SK-N-SH treated with all-trans-retinoic acid at 6 μM for 48 hours (cell line): Measurements from ENCODE around the gene FOXJ3.

Experiments used
- ATAC-seq: fragments of 200-7000 bp; cut with Tn5 transposase; 3 replicates; pipeline ENCODE4 v1.9.1; 2020; ENCODE audit warnings: mild to moderate bottlenecking, moderate library complexity
- ARNTL ChIP-seq: fragments of 450-650 bp; formaldehyde crosslinking; IDR thresholded peaks from 2 replicates; pipeline ENCODE4 v1.5.0; 2020; ENCODE audit warnings: low read depth, mild to moderate bottlenecking, moderate library complexity, borderline replicate concordance
- BACH2 ChIP-seq: fragments of 250-450 bp; sonication (Bioruptor Pico); IDR thresholded peaks from 2 replicates; pipeline ENCODE4 v1.9.0; 2021; ENCODE audit warnings: mild to moderate bottlenecking, borderline replicate concordance
- CREB5 ChIP-seq: fragments of 250-450 bp; sonication (Bioruptor Pico); IDR thresholded peaks from 2 replicates; pipeline ENCODE4 v1.5.1; 2020; ENCODE audit warnings: low read depth, mild to moderate bottlenecking, moderate library complexity
- CSDC2 ChIP-seq: fragments of 250-450 bp; sonication (Bioruptor Pico); IDR thresholded peaks from 2 replicates; pipeline ENCODE4 v1.5.0; 2020; ENCODE audit warnings: mild to moderate bottlenecking, moderate library complexity
- CSRNP3 ChIP-seq: fragments of 250-450 bp; sonication (Bioruptor Pico); IDR thresholded peaks from 2 replicates; pipeline ENCODE4 v1.5.1; 2021; ENCODE audit warnings: mild to moderate bottlenecking, moderate library complexity
- ESRRG ChIP-seq: fragments of 250-450 bp; sonication (Bioruptor Pico); IDR thresholded peaks from 2 replicates; pipeline ENCODE4 v1.6.1; 2021; ENCODE audit warnings: mild to moderate bottlenecking
- GLIS3 ChIP-seq: fragments of 250-450 bp; sonication (Bioruptor Pico); IDR thresholded peaks from 2 replicates; pipeline ENCODE4 v1.5.0; 2020; ENCODE audit warnings: mild to moderate bottlenecking, moderate library complexity
- ISL1 ChIP-seq: fragments of 250-450 bp; sonication (Bioruptor Pico); IDR thresholded peaks from 2 replicates; pipeline ENCODE4 v2.1.2; 2022; ENCODE audit warnings: mild to moderate bottlenecking, moderate library complexity
- OSR1 ChIP-seq: fragments of 250-450 bp; sonication (Bioruptor Pico); IDR thresholded peaks from 2 replicates; pipeline ENCODE4 v1.8.0; 2022; ENCODE audit warnings: moderate library complexity, mild to moderate bottlenecking, inconsistent platforms
- POU6F1 ChIP-seq: fragments of 250-450 bp; sonication (Bioruptor Pico); IDR thresholded peaks from 2 replicates; pipeline ENCODE4 v1.8.0; 2021; ENCODE audit warnings: low read depth, mild to moderate bottlenecking, moderate library complexity, borderline replicate concordance
- PPARA ChIP-seq: fragments of 250-450 bp; sonication (Bioruptor Pico); IDR thresholded peaks from 2 replicates; pipeline ENCODE4 v1.5.0; 2020; ENCODE audit warnings: mild to moderate bottlenecking, borderline replicate concordance
- RARB ChIP-seq: fragments of 250-450 bp; sonication (Bioruptor Pico); IDR thresholded peaks from 2 replicates; pipeline ENCODE4 v1.8.0; 2021; ENCODE audit warnings: mild to moderate bottlenecking, moderate library complexity
- SNAI2 ChIP-seq: fragments of 250-450 bp; sonication (Bioruptor Pico); IDR thresholded peaks from 2 replicates; pipeline ENCODE4 v1.5.0; 2020; ENCODE audit warnings: mild to moderate bottlenecking, moderate library complexity
- TCF4 ChIP-seq: fragments of 250-450 bp; sonication (Bioruptor Pico); IDR thresholded peaks from 2 replicates; pipeline ENCODE4 v1.8.0; 2021; ENCODE audit warnings: mild to moderate bottlenecking, moderate library complexity, borderline replicate concordance
- TOX ChIP-seq: fragments of 250-450 bp; sonication (Bioruptor Pico); IDR thresholded peaks from 2 replicates; pipeline ENCODE4 v1.8.0; 2021; ENCODE audit warnings: mild to moderate bottlenecking, moderate library complexity, borderline replicate concordance
- TSHZ2 ChIP-seq: fragments of 250-450 bp; sonication (Bioruptor Pico); IDR thresholded peaks from 2 replicates; pipeline ENCODE4 v1.5.0; 2020; ENCODE audit warnings: mild to moderate bottlenecking, moderate library complexity
- ZC3H10 ChIP-seq: fragments of 250-450 bp; sonication (Bioruptor Pico); IDR thresholded peaks from 2 replicates; pipeline ENCODE4 v1.5.1; 2021; ENCODE audit warnings: mild to moderate bottlenecking, moderate library complexity
- ZFP3 ChIP-seq: fragments of 250-450 bp; sonication (Bioruptor Pico); IDR thresholded peaks from 2 replicates; pipeline ENCODE4 v1.5.0; 2020; ENCODE audit warnings: mild to moderate bottlenecking, moderate library complexity
- ZNF70 ChIP-seq: fragments of 450-650 bp; formaldehyde crosslinking; IDR thresholded peaks from 2 replicates; pipeline ENCODE4 v1.5.0; 2020; ENCODE audit warnings: mild to moderate bottlenecking, moderate library complexity
- ZNF8 ChIP-seq: fragments of 450-650 bp; formaldehyde crosslinking; IDR thresholded peaks from 2 replicates; pipeline ENCODE4 v1.5.0; 2020; ENCODE audit warnings: mild to moderate bottlenecking, moderate library complexity

The FOXJ3 gene

GRCh38 chr1:42311897-42312296 lies 23.1 kb downstream of the FOXJ3 start:
- ATAC-seq, result no peak
- TF ChIP-seq ARNTL (CRISPR knock-in tag), result no peak
- TF ChIP-seq PPARA, result no peak
- TF ChIP-seq ESRRG (CRISPR knock-in tag), result no peak
- no peak for TF ChIP-seq ZFP3 (CRISPR knock-in tag)
- TF ChIP-seq ZC3H10 (CRISPR knock-in tag), result no peak

GRCh38 chr1:42311138-42311537 lies 23.9 kb downstream of the FOXJ3 start:
- ATAC-seq, result no peak
- TF ChIP-seq SNAI2 (no peak), ARNTL (CRISPR knock-in tag) (no peak), GLIS3 (no peak), TSHZ2 (no peak), TOX (CRISPR knock-in tag) (no peak), CSRNP3 (CRISPR knock-in tag) (no peak), PPARA (no peak), CREB5 (CRISPR knock-in tag) (no peak), POU6F1 (no peak), ZNF8 (CRISPR knock-in tag) (no peak), ZNF70 (CRISPR knock-in tag) (no peak), ZC3H10 (CRISPR knock-in tag) (no peak), ESRRG (CRISPR knock-in tag) (no peak), TCF4 (CRISPR knock-in tag) (no peak), ISL1 (CRISPR knock-in tag) (no peak)

GRCh38 chr1:42306977-42307376 lies 28.1 kb downstream of the FOXJ3 start:
- no peak for ATAC-seq
- TF ChIP-seq TSHZ2 (no peak), BACH2 (CRISPR knock-in tag) (no peak), ZC3H10 (CRISPR knock-in tag) (no peak), CSDC2 (CRISPR knock-in tag) (no peak), POU6F1 (no peak), GLIS3 (no peak), CREB5 (CRISPR knock-in tag) (no peak), ISL1 (CRISPR knock-in tag) (no peak), SNAI2 (no peak), ZNF8 (CRISPR knock-in tag) (no peak), PPARA (no peak), CSRNP3 (CRISPR knock-in tag) (no peak), RARB (CRISPR knock-in tag) (no peak), OSR1 (no peak), TCF4 (CRISPR knock-in tag) (no peak), ZFP3 (CRISPR knock-in tag) (no peak)
